ENCODE data around the gene SH2D7.

Gene SH2D7

GRCh38 chr15:78061963-78062427, 30.4 kb upstream of the SH2D7 start:
- DNase-seq = peak; percentile 27

GRCh38 chr15:78063217-78063616, 29.1 kb upstream of the SH2D7 start:
- no peak for DNase-seq

DNA sequence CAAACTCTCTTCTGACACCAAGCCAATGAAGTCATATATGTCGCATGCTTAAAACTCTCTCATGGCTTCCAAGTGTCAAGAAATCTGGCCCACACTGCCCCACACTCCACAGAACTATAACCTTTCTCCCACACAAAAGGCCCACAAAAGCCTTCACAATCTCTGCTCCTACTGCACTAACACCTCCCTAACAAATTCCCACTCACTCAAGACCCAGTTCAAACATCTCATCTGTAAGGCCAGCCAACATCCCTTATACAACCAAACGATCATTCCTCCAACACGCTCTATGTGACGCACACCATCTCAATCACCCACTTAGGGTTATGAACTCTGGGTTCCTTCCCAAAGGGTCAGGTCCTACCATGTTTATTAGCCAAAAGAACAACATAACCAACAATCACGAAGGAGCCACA, 28.4 kb upstream of the SH2D7 start:
- no peak for DNase-seq

DNA sequence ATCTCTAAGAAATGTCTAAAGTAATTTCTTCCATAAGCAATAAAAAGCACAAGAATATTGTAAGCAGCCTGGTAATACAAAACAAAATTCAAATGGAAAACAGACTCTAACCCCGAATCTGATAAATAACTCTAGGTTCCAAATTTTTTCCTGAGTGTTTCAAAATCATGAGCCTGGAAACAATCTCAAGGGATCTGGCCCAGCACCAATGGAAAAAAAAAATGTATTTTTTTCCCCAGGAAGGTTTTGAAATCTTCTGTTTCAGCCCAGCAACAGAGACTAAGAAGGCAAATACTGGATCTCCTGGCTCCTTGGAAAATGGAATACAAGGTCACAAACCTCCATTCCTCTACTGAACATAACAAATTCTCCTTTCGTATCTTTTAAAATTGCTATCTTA, 27.8 kb upstream of the SH2D7 start:
- DNase-seq = no peak

DNA sequence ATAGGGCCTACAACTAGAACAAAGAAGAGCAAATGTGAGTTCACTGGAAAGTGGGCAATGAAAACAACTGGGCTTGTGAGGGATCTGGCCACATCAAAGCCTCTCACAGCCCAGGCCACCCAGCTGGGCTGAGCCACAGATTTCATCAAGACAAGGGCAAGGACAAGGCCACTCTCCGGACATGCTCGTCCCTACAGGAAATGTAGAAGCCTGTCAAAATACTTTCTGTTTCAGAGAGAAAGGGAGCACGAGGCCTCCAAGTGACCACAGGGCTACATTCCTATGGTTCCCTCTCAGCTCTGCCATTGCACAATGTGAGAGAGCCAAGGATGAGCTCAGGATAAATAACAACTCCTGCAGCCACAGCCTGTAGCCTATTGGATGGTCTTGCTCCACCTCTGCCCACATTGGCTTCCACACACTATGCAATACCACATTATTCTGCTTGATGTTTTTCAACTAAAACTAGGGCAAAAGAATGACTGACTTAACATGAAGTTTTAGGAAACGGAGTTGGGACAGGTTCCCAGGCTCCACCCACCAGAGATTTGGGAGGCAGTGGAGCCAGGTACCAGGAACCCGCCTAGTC, 27.0 kb upstream of the SH2D7 start:
- DNase-seq = no peak

DNA sequence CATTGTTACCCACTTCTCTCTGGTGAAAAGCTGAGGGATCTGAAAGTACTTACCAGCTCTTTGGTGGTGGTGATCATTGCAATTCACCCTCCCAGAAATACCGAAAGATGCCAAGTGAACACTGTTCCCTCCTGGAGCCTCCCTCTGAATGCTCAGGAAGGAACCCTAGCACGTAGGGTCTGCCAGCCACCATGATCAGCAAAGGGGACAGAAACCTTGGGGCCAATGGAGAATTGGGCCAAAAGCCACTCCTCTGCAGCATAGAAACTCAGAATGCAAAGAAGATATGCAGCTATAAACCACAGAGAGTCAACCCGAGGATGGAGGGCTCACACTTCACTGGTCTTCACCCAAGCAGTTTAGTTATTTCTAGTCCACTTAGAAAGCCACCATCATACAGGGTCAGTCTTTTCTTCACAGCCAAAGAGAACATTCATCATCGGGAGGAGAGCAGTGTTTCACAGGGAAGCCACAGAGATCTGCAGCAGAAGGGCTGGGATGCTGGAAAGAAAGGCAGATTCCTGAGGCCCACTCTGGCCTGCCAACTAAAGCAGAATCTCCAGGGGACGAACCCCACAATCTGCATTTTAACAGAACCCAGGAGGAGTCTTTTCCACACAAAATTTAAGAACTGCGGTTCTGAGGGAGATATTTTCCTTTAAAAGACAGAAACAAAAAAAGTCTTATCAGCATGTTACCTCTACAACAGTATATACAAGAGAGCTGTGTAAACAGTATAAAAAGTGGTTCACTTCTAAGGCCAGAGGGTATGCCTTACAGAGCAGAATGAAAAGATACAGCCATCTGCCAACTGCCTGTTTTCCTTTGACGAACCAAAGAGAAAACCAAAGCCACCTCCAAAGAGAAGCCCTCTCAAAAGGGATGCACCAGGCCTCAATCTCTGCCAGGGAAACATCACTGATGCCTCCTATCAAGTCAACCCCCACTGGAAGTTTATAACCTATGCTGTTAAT, 26.1 kb upstream of the SH2D7 start:
- no peak for DNase-seq

- DNase-seq = no peak
Measured at GRCh38 chr15:78067328-78068228, 24.8 kb upstream of the SH2D7 start.

DNA sequence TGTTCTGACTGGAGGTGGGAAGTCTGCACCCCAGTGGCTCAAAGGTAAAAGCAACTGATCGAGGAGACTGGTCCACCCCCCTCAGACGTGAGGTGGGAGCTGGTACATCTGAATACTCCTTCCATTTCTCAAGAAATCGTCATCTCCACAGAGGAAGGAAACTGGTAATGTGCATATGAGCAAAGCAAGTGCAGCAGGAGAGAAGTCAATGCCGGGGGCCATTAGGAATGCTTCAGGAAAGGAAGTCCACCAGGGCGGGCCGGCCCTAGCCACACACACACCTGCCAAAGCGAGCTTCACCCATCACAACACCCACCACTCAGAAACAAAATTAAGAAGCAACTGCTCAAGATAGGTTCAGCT, 23.3 kb upstream of the SH2D7 start:
- no peak for DNase-seq

DNA sequence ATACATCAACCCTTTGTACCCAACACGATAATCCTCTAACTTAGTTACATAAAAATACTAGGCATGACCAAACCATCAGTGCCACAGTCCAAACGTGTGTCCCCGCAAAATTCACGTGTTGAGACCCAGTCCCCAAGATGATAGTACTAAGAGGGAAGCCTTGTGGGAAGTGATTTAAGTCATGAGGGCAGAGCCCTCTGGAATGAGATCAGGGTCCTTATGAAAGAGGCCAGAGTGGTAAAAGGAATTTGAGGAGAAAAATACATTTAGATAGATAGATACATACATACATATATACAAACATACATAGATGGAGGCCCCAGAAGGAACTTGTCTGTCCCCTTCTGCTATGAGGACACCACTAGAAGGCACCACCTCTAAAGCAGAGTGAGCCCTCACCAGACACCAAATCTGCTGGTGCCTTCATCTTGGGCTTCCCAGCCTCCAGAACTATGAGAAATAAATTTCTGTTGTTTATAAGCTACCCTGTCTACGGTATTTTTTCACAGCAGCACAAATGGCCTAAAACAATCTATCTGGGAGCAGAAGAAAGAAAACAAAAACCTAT, 22.8 kb upstream of the SH2D7 start:
- DNase-seq = no peak

DNA sequence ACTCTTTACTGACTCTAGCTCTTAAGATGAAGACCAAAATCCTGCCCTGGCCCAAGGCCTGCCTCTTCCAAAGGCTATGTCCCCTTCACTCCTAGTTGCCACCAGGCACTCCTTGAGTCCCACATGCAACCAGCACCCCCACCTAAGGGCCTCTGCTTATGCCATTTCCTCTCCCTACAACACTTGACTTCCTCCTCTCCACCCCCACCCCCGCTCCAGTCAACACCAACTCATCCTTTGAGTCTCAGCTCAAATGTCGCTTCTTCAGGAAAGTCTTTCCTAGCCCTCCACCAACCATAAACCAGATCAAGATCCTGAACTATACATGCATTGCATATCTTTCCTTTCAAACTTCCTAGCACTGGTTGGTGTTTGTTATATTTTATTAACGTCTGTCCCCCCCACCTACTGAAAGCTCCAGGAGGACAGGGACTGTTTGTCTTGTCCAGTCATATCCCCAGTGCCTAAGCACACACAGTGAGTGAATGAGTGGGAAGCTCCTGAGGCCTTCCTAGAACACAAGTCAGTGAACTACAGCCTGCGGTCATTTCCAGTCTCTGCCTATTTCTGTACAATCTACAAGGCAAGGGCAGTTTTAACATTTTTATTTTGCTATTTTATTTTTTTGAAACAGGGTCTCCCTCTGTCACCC, 22.2 kb upstream of the SH2D7 start:
- peak; percentile 29 for DNase-seq

GRCh38 chr15:78071383-78071782, 21.0 kb upstream of the SH2D7 start:
- no peak for DNase-seq

- DNase-seq = no peak
Measured at GRCh38 chr15:78072080-78072892, 20.1 kb upstream of the SH2D7 start.

- no peak for DNase-seq
Measured at GRCh38 chr15:78073046-78073787, 19.1 kb upstream of the SH2D7 start.

DNA sequence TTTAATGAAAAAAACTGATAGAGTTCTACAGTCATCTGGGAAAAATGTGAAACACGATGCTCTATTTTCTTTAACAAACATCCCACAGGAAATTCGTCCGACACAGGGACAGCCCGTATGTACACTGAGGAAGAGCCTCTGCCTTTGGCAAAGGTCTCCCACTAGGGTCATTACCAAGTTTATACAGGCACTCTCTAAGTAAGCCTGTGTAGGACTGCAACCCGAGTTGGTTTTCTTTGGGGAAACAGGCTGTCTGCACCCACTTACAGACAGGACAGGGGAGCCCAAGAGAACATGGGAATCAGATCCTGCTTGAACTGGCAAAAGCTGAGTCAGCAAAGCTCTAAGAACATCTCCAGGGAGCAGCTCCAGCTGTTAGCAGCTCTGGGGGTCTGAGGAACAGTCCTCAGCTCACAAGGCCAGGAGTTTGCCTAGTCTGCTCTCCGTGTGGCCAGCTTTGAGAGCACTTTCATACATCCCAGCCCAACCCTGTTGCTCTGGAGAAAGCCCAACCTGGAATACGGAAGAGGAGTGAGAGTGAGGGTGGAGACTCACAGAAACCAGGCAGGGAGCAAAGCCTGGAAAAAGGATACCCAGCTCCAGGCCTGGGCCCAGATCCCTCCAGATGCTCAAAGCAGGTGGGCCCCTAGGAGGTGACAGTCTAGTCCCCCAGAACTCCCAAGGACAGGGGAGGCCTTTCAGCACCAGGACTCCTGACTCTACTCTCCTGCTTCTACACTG, 16.7 kb upstream of the SH2D7 start:
- DNase-seq = no peak

GRCh38 chr15:78076231-78077052, 15.9 kb upstream of the SH2D7 start:
- DNase-seq = no peak

DNA sequence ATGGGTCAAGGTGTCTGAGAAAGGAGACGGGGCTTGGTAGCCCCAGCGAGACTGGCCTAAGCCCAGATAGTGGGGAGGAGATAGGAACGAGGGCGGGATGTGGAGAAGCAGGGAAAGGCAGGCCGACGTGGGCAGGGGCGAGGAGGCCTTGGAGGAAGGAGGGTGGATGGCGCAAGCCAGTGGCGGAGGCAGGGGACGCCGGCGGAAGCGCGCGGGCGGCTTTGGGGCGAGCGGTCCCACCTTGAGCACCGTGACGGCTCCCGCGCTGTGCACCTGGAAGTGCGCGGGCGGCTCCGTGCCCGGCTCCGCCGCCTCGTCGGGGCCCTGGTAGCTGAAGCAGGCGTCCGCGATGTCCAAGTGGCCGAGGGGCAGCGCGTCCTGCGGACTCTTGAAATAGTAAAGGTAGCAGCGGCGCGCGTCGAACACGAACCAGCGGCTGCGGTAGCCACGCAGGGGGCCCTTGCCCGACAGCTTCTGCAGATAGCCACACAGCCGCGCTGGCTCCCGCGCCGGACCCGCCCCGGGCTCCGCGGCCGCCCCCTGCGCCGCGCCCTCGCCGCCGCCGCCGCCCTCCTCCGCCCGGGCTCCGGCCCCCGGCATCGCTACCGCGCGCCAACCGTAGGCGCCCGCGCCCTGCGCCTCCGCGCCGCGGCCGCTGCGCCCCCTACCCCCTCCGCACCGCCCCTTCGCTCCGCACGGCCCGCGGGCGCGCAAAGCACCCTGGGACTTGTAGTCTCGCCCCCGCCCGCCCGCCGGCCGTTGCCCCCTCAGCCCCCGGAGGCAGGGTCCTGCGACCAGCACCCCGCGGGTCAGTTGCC, 15.1 kb upstream of the SH2D7 start, which contains the start of gene TBC1D2B:
Gene TBC1D2B (minus strand): TSS at position 659 of the 818 bp plus-strand sequence. CDS start 59 bp downstream, at position 600.
- peak; percentile 68 for DNase-seq

GRCh38 chr15:78077871-78078210, 14.5 kb upstream of the SH2D7 start:
- DNase-seq = no peak

Measured in stimulated activated naive CD4-positive, alpha-beta T cell treated with Interleukin-2 at 50 U/mL for 16 hours (primary cell).